K562 (cell line): ENCODE measurements around the gene ATXN1. TPM values are rescaled to one million over a fixed set of nuclear protein-coding genes. Genes with fewer than 3 reads are reported as not detected.

ENCODE experiments used
- ATAC-seq: fragments of 200-7000 bp; cut with Tn5 transposase; 3 replicates; pipeline ENCODE4 v1.9.1; 2020; ENCODE audit warnings: moderate library complexity
- BruUV-seq: library from RNA; stranded (reverse); fragments of 400-500 nt; replicated peaks from 2 replicates; lab custom pipeline; 2021; lab: Mats Ljungman, UMichigan
- CTCF ChIA-PET: fragments of 300-600 bp; formaldehyde crosslinking; extraction: SDS; loops from one replicate; lab custom pipeline; 2021; ENCODE audit warnings: low intra/inter-chr PET ratio; lab: Yijun Ruan, JAX
- POLR2A ChIA-PET: fragments of 300-600, 350-650 bp; sonication (Branson Sonifier 250); formaldehyde crosslinking; extraction: SDS; loops from one replicate; lab custom pipeline; 2021; ENCODE audit warnings: antibody characterized with exemption, inconsistent platforms; lab: Yijun Ruan, JAX
- DNase-seq, 4 experiments: peaks; one replicate each; pipeline versions ENCODE4 v3.0.0 to v3.0.0-alpha.2; 2011 to 2018; ENCODE audit warnings: low spot score in 3 of 4, mixed read lengths in 3 of 4; ENCODE audit errors: extremely low read depth in 1 of 4
- FAIRE-seq: peaks from 2 replicates; lab custom pipeline; 2011; peaks lifted over from hg19 to GRCh38; lab: Jason Lieb, UNC
- H2AFZ ChIP-seq: 2 replicates; pipeline ENCODE4 v1.6.0; 2011; ENCODE audit warnings: low read depth, low read length, control low read depth, inconsistent platforms
- H3K27ac ChIP-seq: fragments of 200-600 bp; 3 replicates; pipeline ENCODE4 v1.8.0; 2011; ENCODE audit warnings: low read depth, mild to moderate bottlenecking, control low read depth, inconsistent platforms, low read length, moderate library complexity, mixed read lengths; ENCODE audit errors: extremely low read depth
- H3K27me3 ChIP-seq, 2 experiments: fragments of 300-600 bp in 1 of 2; 2 replicates in 1 of 2; 3 replicates in 1 of 2; pipeline versions ENCODE4 v1.6.0 to v1.8.0; 2011; ENCODE audit warnings: inconsistent platforms in 2 of 2, low read length in 2 of 2, mild to moderate bottlenecking in 1 of 2, mixed read lengths in 1 of 2, moderate library complexity in 1 of 2; ENCODE audit not compliant: control insufficient read depth in 2 of 2, insufficient read depth in 2 of 2
- H3K36me3 ChIP-seq: fragments of 300-600 bp; 3 replicates; pipeline ENCODE4 v1.8.0; 2011; ENCODE audit warnings: mild to moderate bottlenecking, low read length, inconsistent platforms; ENCODE audit not compliant: control insufficient read depth, insufficient read depth
- H3K4me1 ChIP-seq, 2 experiments: fragments of 200-600 bp in 1 of 2; replicated peaks in 1 of 2; 2 replicates in 1 of 2; 3 replicates in 1 of 2; pipeline versions ENCODE4 v1.5.1 to v1.8.0; 2011; ENCODE audit warnings: inconsistent platforms in 2 of 2, low read length in 2 of 2, mild to moderate bottlenecking in 1 of 2, mixed read lengths in 1 of 2, moderate library complexity in 1 of 2; ENCODE audit not compliant: control insufficient read depth in 2 of 2, insufficient read depth in 2 of 2
- H3K4me2 ChIP-seq: 2 replicates; pipeline ENCODE4 v1.6.1; 2011; ENCODE audit warnings: low read length, control low read depth, inconsistent platforms, mixed read lengths; ENCODE audit not compliant: insufficient read depth
- H3K4me3 ChIP-seq: fragments of 200-600 bp; sonication (generic), shearing (Covaris generic); 2 replicates; pipeline ENCODE4 v1.5.1; 2016; ENCODE audit warnings: control low read depth, inconsistent platforms
- H3K79me2 ChIP-seq: fragments of 200-600 bp; 3 replicates; pipeline ENCODE4 v1.8.0; 2011; ENCODE audit warnings: low read length, inconsistent platforms; ENCODE audit not compliant: control insufficient read depth, insufficient read depth
- H3K9ac ChIP-seq, 2 experiments: 2 replicates each; pipeline versions ENCODE4 v1.6.0 to v1.6.1; 2011; ENCODE audit warnings: low read depth in 2 of 2, low read length in 2 of 2, control low read depth in 1 of 2, inconsistent platforms in 1 of 2, mild to moderate bottlenecking in 1 of 2, mixed read lengths in 1 of 2; ENCODE audit not compliant: insufficient read depth in 1 of 2
- H3K9me1 ChIP-seq: one replicate; pipeline ENCODE4 v1.6.0; 2011; ENCODE audit warnings: inconsistent platforms, mild to moderate bottlenecking, low read length, moderate library complexity; ENCODE audit not compliant: control insufficient read depth, insufficient read depth
- H3K9me3 ChIP-seq: replicated peaks from 2 replicates; pipeline ENCODE4 v1.5.1; 2011; ENCODE audit warnings: low read depth, low read length, inconsistent platforms; ENCODE audit not compliant: control insufficient read depth, insufficient read depth
- H4K20me1 ChIP-seq: replicated peaks from 2 replicates; pipeline ENCODE4 v1.6.1; 2011; ENCODE audit warnings: low read length, inconsistent platforms, mixed read lengths; ENCODE audit not compliant: control insufficient read depth, insufficient read depth
- ATF7 ChIP-seq: fragments of 450-650 bp; IDR thresholded peaks from 2 replicates; pipeline ENCODE4 v1.7.1; 2014; ENCODE audit warnings: mild to moderate bottlenecking, moderate library complexity
- NBN ChIP-seq: fragments of 450-650 bp; IDR thresholded peaks from 2 replicates; pipeline ENCODE4 v1.6.1; 2016; ENCODE audit warnings: low read depth, mild to moderate bottlenecking
- NELFE ChIP-seq: IDR thresholded peaks from 2 replicates; pipeline ENCODE4 v1.6.1; 2011; ENCODE audit warnings: mild to moderate bottlenecking; ENCODE audit not compliant: insufficient read depth, insufficient read length
- NR4A1 ChIP-seq, 2 experiments: fragments of 250-450 bp in 1 of 2; fragments of 450-650 bp in 1 of 2; sonication (Bioruptor Pico) in 1 of 2; IDR thresholded peaks; 2 replicates each; pipeline versions ENCODE4 v1.4.0 to v1.6.1; 2016 to 2020; ENCODE audit warnings: mild to moderate bottlenecking in 2 of 2, missing compliant biosample characterization in 1 of 2, missing genetic modification characterization in 1 of 2, moderate library complexity in 1 of 2
- YY1 ChIP-seq, 3 experiments: IDR thresholded peaks; 2 replicates each; pipeline ENCODE4 v1.6.1; 2011; ENCODE audit warnings: low read length in 2 of 3, mild to moderate bottlenecking in 2 of 3, moderate library complexity in 2 of 3, borderline replicate concordance in 1 of 3, control low read depth in 1 of 3, low read depth in 1 of 3; ENCODE audit not compliant: insufficient read depth in 3 of 3, insufficient replicate concordance in 2 of 3, control insufficient read depth in 1 of 3, insufficient read length in 1 of 3; ENCODE audit errors: extremely low read depth in 1 of 3
- ZNF140 ChIP-seq: fragments of 250-450 bp; sonication (Bioruptor Pico); IDR thresholded peaks from 2 replicates; pipeline ENCODE4 v1.8.0; 2021; ENCODE audit warnings: moderate library complexity, mild to moderate bottlenecking, inconsistent platforms
- WGBS: fragments of 100-300 bp; shearing (Covaris generic); methylation state at CpG from one replicate; pipeline ENCODE4 v1.1.6; 2016; ENCODE audit warnings: low coverage, mixed read lengths; ENCODE audit not compliant: insufficient coverage; ENCODE audit errors: missing lambda C conversion rate; 5-methylcytosine and 5-hydroxymethylcytosine counted together
- in situ Hi-C: fragments of 300-500 bp; cut with MboI; formaldehyde crosslinking; loops from 4 replicates; pipeline ENCODE4 v1.15.0; 2018; ENCODE audit warnings: inconsistent platforms, mixed read lengths
- intact Hi-C: fragments of 100-400 bp; cut with micrococcal nuclease; formaldehyde crosslinking; loops from 2 replicates; pipeline ENCODE4 v1.14.2; 2022
- polyA plus RNA-seq, 8 experiments: library from polyadenylated mRNA; depleted of rRNA in 4 of 8; stranded (reverse) in 5 of 8; unstranded in 3 of 8; fragments of >200 nt; fragmentation: Nextera tagmentation in 2 of 8; fragmentation: Illumina TruSeq in 1 of 8; extraction: Ambion mirVana in 2 of 8; extraction: Trizol in 1 of 8; gene quantifications; 2 replicates each; pipeline versions ENCODE4 v1.2.1 to v1.2.3, GENCODE V29; 2011 to 2014; ENCODE audit warnings: inconsistent platforms in 1 of 8, missing spikeins in 1 of 8
- total RNA-seq, 7 experiments: library from RNA; depleted of rRNA in 6 of 7; stranded (reverse); fragments of >200 nt in 6 of 7; fragmentation: Illumina TruSeq in 2 of 7; extraction: Trizol in 2 of 7; gene quantifications; 2 replicates each; pipeline versions ENCODE4 v1.2.1 to v1.2.3, GENCODE V29; 2011 to 2021; ENCODE audit warnings: low replicate concordance in 1 of 7
- TF ChIP-seq, protein P1 (sequence below), 2 experiments: fragments of 150-350 bp in 1 of 2; IDR thresholded peaks; 2 replicates each; pipeline ENCODE4 v1.6.1; 2012 to 2016; ENCODE audit warnings: low read depth in 2 of 2, low read length in 2 of 2, mild to moderate bottlenecking in 1 of 2, moderate library complexity in 1 of 2

ATXN1 gene
- total and polyA plus RNA-seq, 9 of the 15 experiments (the other 6 are each of a cell fraction or from before 2014, with no cell fraction given): under 0.01 to 1.2 (median 0.58) TPM

DNA sequence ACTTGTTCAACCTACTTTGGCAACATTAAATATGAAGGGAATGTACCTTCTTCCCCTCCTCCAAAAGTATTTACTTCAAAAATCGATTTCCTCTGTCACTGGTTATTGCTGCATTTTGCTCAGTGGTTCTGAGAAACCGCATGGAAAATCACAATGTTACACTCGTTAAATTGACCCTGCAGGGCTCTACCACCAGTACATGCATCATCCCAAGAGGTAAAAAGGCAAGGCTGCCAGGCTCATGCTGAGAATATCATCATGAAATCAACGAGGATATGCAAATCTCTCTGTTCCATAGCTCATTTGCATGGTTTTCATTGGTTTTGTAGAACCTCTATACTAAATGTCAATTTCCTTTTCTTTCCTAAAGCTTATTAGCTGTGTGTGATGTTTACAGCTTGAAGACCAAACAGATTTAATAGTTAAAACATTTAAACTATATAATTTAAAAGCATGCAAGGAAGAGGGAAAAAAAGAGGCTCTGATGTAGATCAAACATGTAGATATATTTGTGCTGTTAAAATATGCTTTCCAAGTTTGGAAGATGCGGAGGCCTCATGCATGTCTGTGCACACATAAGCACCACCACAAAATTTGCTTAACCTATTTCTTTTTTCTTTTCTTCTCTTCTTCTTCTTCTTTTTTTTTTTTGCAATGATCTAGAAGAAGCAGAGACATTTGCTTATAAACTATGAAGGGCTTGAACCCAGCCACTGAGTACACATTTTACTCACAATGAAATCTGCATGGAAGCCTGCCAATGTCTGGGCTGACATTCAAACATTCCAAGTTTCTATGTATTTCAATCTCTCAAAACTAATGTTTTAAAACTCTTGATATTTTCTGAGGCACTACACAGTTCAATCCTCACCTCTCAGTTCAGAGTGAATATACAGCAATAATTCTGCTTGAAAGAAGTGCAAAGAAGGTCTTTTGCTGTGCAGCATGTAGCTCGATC is 328.9 kb downstream of the ATXN1 start:
- Histone ChIP-seq H2AFZ (no peak overlapping the region), H3K27ac (no peak overlapping the region), H3K4me3 (no peak overlapping the region), H3K9me1 (no peaks in the 10 kb centered on the region), H3K9ac (no peak overlapping the region), H3K4me1 (peaks cover 0 to 2% of the 10 kb centered on the region in 2 experiments; a peak in 1 of 5 replicates), H4K20me1 (no peaks in the 10 kb centered on the region), H3K36me3 (no peaks in the 10 kb centered on the region), H3K9me3 (no peaks in the 10 kb centered on the region), H3K4me2 (no peak overlapping the region), H3K27me3 (peaks cover 21 to 50% of the 10 kb centered on the region in 2 experiments; a peak in 3 of 5 replicates), H3K79me2 (no peaks in the 10 kb centered on the region)
- in situ Hi-C loops: no loop called here
- FAIRE-seq: no peak
- no TSS peak for BruUV-seq
- CTCF ChIA-PET: no interaction called here
- WGBS: 3% methylated on average over 6 of the region's 6 CpGs
- DNase-seq: no peak
- intact Hi-C loops: no loop called here
- no peak for ATAC-seq
- POLR2A ChIA-PET: interaction anchor here (0.6 to 1.6 kb wide), 4 partner anchors 12 to 161 kb away, joined by 3 to 5 read pairs (median 3); no protein-coding TSS in a partner anchor
- no peak for TF ChIP-seq NR4A1 (CRISPR knock-in tag; IDR thresholded peaks at IDR 0.05)
- TF ChIP-seq NR4A1 (tag; IDR thresholded peaks at IDR 0.05): no peak
- TF ChIP-seq NBN: no peak
- TF ChIP-seq YY1 (IDR thresholded peaks at IDR 0.05; ENCODE audit: borderline replicate concordance in 1 of 3, control insufficient read depth in 1 of 3, extremely low read depth in 1 of 3, insufficient read depth in 3 of 3, insufficient read length in 1 of 3, insufficient replicate concordance in 2 of 3, low read depth in 1 of 3, low read length in 2 of 3): no peak
- TF ChIP-seq, protein P1, sequence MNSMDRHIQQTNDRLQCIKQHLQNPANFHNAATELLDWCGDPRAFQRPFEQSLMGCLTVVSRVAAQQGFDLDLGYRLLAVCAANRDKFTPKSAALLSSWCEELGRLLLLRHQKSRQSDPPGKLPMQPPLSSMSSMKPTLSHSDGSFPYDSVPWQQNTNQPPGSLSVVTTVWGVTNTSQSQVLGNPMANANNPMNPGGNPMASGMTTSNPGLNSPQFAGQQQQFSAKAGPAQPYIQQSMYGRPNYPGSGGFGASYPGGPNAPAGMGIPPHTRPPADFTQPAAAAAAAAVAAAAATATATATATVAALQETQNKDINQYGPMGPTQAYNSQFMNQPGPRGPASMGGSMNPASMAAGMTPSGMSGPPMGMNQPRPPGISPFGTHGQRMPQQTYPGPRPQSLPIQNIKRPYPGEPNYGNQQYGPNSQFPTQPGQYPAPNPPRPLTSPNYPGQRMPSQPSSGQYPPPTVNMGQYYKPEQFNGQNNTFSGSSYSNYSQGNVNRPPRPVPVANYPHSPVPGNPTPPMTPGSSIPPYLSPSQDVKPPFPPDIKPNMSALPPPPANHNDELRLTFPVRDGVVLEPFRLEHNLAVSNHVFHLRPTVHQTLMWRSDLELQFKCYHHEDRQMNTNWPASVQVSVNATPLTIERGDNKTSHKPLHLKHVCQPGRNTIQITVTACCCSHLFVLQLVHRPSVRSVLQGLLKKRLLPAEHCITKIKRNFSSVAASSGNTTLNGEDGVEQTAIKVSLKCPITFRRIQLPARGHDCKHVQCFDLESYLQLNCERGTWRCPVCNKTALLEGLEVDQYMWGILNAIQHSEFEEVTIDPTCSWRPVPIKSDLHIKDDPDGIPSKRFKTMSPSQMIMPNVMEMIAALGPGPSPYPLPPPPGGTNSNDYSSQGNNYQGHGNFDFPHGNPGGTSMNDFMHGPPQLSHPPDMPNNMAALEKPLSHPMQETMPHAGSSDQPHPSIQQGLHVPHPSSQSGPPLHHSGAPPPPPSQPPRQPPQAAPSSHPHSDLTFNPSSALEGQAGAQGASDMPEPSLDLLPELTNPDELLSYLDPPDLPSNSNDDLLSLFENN (IDR thresholded peaks at IDR 0.05; ENCODE audit: low read depth in 2 of 2, low read length in 2 of 2): no peak
- TF ChIP-seq ATF7: no peak
- TF ChIP-seq NELFE: no peak
- TF ChIP-seq ZNF140: no peak
